ENCODE data around the gene SPATA17. TPM values are rescaled to one million over a fixed set of nuclear protein-coding genes. Genes with fewer than 3 reads are reported as not detected.

The SPATA17 gene
- total RNA-seq, 6 experiments from 2014 or later, result 0.24 to 0.31 TPM; not detected in 4

DNA sequence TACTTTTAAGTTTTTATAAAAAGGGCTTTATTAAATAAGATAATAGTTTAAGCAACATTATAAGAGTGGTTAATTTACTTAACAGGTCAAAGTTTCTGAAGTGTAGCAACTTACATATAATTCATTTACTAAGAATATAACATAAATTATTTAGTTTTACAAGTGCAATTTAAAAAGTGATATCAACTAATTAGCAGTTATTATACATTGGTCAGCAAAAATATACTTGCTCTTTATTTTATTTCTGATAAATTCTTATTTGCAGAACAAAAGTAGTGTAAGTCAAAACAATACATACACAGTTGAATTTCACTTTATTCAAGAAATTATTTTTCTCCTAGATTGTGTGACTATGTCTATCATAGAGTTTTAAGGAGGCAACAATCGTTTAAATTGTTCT, 215.6 kb downstream of the SPATA17 start:
- ATAC-seq (no peak), DNase-seq (no peak)
- intact Hi-C loops (cut with DNase I), result no loop called here
- Histone ChIP-seq H3K4me1 (no peaks in the 10 kb centered on the region), H3K4me3 (no peak overlapping the region), H3K27ac (no peak overlapping the region), H3K27me3 (no peaks in the 10 kb centered on the region), H3K36me3 (no peaks in the 10 kb centered on the region), H3K9me3 (no peaks in the 10 kb centered on the region)
- TF ChIP-seq POLR2A (IDR thresholded peaks at IDR 0.05), result no peak
- TF ChIP-seq, protein P1, sequence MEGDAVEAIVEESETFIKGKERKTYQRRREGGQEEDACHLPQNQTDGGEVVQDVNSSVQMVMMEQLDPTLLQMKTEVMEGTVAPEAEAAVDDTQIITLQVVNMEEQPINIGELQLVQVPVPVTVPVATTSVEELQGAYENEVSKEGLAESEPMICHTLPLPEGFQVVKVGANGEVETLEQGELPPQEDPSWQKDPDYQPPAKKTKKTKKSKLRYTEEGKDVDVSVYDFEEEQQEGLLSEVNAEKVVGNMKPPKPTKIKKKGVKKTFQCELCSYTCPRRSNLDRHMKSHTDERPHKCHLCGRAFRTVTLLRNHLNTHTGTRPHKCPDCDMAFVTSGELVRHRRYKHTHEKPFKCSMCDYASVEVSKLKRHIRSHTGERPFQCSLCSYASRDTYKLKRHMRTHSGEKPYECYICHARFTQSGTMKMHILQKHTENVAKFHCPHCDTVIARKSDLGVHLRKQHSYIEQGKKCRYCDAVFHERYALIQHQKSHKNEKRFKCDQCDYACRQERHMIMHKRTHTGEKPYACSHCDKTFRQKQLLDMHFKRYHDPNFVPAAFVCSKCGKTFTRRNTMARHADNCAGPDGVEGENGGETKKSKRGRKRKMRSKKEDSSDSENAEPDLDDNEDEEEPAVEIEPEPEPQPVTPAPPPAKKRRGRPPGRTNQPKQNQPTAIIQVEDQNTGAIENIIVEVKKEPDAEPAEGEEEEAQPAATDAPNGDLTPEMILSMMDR (IDR thresholded peaks at IDR 0.05), result no peak
- 13% methylated on average over 1 of the region's 1 CpG for WGBS (ENCODE audit: insufficient coverage, low coverage, low lambda C conversion rate, missing lambda C conversion rate)

DNA sequence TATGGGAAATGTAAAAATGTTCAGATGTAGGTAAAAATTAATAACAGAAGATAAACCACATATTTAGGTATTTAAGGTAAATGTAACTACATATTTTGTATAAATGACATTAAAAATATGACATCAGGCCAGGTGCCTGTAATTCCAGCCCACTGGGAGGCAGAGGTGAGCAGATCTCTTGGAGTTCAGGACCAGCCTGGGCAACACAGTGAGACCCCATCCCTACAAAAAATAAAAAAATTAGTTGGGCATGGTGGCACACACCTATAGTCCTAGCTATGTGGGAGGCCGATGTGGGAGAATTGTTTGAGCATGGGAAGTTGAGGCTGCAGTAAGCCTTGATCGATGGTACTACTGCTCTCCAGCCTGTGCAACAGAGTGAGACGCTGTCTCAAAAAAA, 216.5 kb downstream of the SPATA17 start:
- H3K27me3 ChIP-seq, result no peaks in the 10 kb centered on the region
- WGBS (ENCODE audit: insufficient coverage, low coverage, low lambda C conversion rate, missing lambda C conversion rate), result 59% methylated on average over 3 of the region's 3 CpGs
- no peaks in the 10 kb centered on the region for H3K36me3 ChIP-seq
- TF ChIP-seq, protein P1 (IDR thresholded peaks at IDR 0.05), result no peak
- no peak for TF ChIP-seq POLR2A (IDR thresholded peaks at IDR 0.05)
- intact Hi-C loops (cut with DNase I), result no loop called here
- no peak overlapping the region for H3K4me3 ChIP-seq
- no peak for ATAC-seq
- H3K4me1 ChIP-seq, result no peaks in the 10 kb centered on the region
- DNase-seq, result no peak
- H3K9me3 ChIP-seq, result no peaks in the 10 kb centered on the region
- no peak overlapping the region for H3K27ac ChIP-seq

DNA sequence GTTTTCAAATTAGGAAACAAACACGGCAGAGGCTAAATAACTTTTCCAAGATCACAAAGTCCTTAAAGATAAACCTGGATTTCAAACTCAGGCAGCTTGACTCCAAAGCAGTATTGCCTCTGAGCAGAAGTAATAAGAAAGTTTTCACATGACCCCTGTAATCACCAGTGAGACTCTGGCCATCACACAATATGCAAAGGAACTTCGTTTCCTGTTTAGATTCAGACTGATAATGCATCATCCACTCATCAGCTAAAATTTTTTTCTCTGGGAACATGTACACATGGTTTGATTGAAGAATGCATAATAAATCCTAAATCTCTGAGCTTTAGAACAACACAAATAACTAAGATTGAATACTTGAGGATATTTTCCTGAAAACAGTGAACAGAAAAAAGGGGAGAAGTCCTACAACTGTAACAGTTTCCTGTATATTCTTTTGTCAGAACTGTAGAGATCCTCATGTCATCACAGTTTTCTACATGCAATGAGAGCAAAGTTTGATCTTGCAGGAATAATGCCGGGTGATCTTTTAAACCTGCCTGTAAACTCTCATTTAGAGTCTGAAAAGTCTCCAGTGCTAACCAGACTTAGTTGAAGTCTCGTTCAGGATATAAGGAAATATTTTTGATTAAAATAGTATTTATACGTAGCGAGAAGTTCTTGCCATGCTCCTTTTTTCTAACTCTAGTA, 225.3 kb downstream of the SPATA17 start:
- no peaks in the 10 kb centered on the region for H3K4me1 ChIP-seq
- intact Hi-C loops (cut with DNase I), result no loop called here
- no peaks in the 10 kb centered on the region for H3K27me3 ChIP-seq
- H3K4me3 ChIP-seq, result no peak overlapping the region
- DNase-seq (no peak), ATAC-seq (no peak)
- no peak overlapping the region for H3K27ac ChIP-seq
- 37% methylated on average over 6 of the region's 6 CpGs for WGBS (ENCODE audit: insufficient coverage, low coverage, low lambda C conversion rate, missing lambda C conversion rate)
- no peaks in the 10 kb centered on the region for H3K9me3 ChIP-seq
- no peaks in the 10 kb centered on the region for H3K36me3 ChIP-seq
- TF ChIP-seq POLR2A (IDR thresholded peaks at IDR 0.05), result no peak
- TF ChIP-seq, protein P1 (IDR thresholded peaks at IDR 0.05), result no peak

DNA sequence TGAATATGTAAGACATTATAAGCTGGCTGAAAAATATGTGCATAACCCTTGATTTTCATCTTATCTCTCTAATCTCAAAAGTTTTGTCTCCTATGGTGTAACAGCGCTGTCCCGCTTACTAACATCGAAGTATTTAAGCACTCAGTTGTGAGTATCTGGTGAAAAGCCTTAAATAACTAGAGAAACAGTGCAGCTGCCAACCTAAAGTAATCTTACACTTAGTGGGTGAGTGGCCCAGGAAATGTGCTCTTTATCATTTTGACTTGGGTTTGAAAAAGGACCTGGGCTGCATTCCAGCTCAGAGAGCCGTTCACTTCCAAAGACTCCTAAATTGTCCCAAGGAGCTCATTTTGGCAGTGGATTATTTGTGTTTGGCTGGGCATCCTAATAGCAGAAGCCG, 225.9 kb downstream of the SPATA17 start:
- Histone ChIP-seq H3K36me3 (no peaks in the 10 kb centered on the region), H3K4me1 (no peaks in the 10 kb centered on the region), H3K27ac (no peak overlapping the region), H3K27me3 (no peaks in the 10 kb centered on the region), H3K4me3 (no peak overlapping the region), H3K9me3 (no peaks in the 10 kb centered on the region)
- intact Hi-C loops (cut with DNase I), result no loop called here
- DNase-seq, result no peak
- TF ChIP-seq, protein P1 (IDR thresholded peaks at IDR 0.05), result no peak
- no peak for TF ChIP-seq POLR2A (IDR thresholded peaks at IDR 0.05)
- ATAC-seq, result no peak
- 27% methylated on average over 5 of the region's 5 CpGs for WGBS (ENCODE audit: insufficient coverage, low coverage, low lambda C conversion rate, missing lambda C conversion rate)

Data from right lobe of liver (tissue), 6 donors.